Activated CD8-positive, alpha-beta T cell treated with anti-CD3 and anti-CD28 coated beads for 36 hours (primary cell): ENCODE results near the gene PGAM5. TPM values are rescaled to one million over a fixed set of nuclear protein-coding genes. Genes with fewer than 3 reads are reported as not detected.
"Not testable (repeated sequence)": the region's sequence is repeated elsewhere in the genome, so short reads cannot be mapped to it uniquely, and the experiment has no call there.

Experiments used
- ATAC-seq: fragments of 200-7000 bp; cut with Tn5 transposase; one replicate; pipeline ENCODE4 v1.10.0; 2021; ENCODE audit warnings: mild to moderate bottlenecking, moderate library complexity
- CTCF ChIA-PET: fragments of 350-600 bp; sonication (Branson Sonifier 250); formaldehyde crosslinking; loops from one replicate; lab custom pipeline; 2021; ENCODE audit warnings: antibody characterized with exemption; lab: Charles Lee
- POLR2A ChIA-PET: fragments of 350-600 bp; sonication (Branson Sonifier 250); formaldehyde crosslinking; loops from one replicate; lab custom pipeline; 2021; ENCODE audit warnings: antibody characterized with exemption; lab: Charles Lee
- DNase-seq: peaks from one replicate; pipeline ENCODE4 v3.0.0-alpha.2; 2020
- H3K27ac Mint-ChIP-seq: one replicate; pipeline ENCODE4 v1.8.0; 2021; ENCODE audit warnings: mild to moderate bottlenecking, mixed read lengths
- H3K27me3 Mint-ChIP-seq: one replicate; pipeline ENCODE4 v1.8.0; 2021; ENCODE audit warnings: mixed read lengths
- H3K36me3 Mint-ChIP-seq: one replicate; pipeline ENCODE4 v1.8.0; 2021; ENCODE audit warnings: low read depth, mixed read lengths
- H3K4me1 Mint-ChIP-seq: one replicate; pipeline ENCODE4 v1.8.0; 2021; ENCODE audit warnings: low read depth, mixed read lengths
- H3K4me3 Mint-ChIP-seq: one replicate; pipeline ENCODE4 v1.8.0; 2021; ENCODE audit warnings: mild to moderate bottlenecking, moderate library complexity, mixed read lengths
- H3K9me3 Mint-ChIP-seq: one replicate; pipeline ENCODE4 v1.8.0; 2021; ENCODE audit warnings: mixed read lengths
- CTCF ChIP-seq: fragments of 200-600 bp; IDR thresholded peaks from one replicate; pipeline ENCODE4 v1.8.0; 2022; ENCODE audit warnings: antibody characterized with exemption, mild to moderate bottlenecking
- intact Hi-C: fragments of 100-400 bp; cut with micrococcal nuclease; formaldehyde crosslinking; loops from one replicate; pipeline ENCODE4 v1.10.0; 2022
- total RNA-seq, 2 experiments: library from RNA; stranded (reverse); gene quantifications; one replicate each; pipeline ENCODE4 v1.2.3, GENCODE V29; 2021

The PGAM5 gene
- total RNA-seq, 2 experiments from 2014 or later: 69.6 to 73.2 TPM

GRCh38 chr12:132746613-132747012 lies 36.0 kb downstream of the PGAM5 start:
- Mint-ChIP-seq H3K4me3 (no peak overlapping the region), H3K27ac (no peak overlapping the region), H3K27me3 (no peaks in the 10 kb centered on the region), H3K4me1 (peaks cover 7% of the 10 kb centered on the region), H3K36me3 (peaks cover 71% of the 10 kb centered on the region), H3K9me3 (no peaks in the 10 kb centered on the region)
- intact Hi-C loops: no loop called here
- DNase-seq (no peak), ATAC-seq (no peak)
- POLR2A ChIA-PET: no interaction called here
- CTCF ChIA-PET: interaction anchor here (1.1 kb wide), 1 partner anchor 158 kb away, joined by 3 read pairs; no protein-coding TSS in a partner anchor
- TF ChIP-seq CTCF: no peak

DNA sequence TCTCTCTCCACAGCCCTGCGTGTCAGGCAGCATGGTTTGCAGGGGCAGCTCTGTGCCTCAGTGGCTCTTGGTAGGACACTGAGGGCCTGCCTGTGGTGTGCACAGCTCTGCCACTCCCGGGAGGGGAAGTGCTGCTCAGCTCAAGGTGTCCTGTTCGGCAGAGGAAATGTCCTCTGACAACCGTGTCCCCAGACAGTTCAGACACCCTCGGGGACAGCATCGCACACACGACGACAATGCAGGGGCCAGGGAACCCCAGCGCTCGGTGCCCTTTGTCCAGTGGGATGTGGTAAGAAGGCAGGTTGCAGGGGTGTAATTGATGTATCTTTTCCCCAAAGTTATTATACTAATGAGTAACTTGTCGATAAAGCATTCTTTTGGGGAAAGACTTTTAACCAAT lies 36.8 kb downstream of the PGAM5 start:
- DNase-seq: no peak
- Mint-ChIP-seq H3K4me1 (peaks cover 7% of the 10 kb centered on the region), H3K9me3 (no peaks in the 10 kb centered on the region), H3K36me3 (peaks cover 65% of the 10 kb centered on the region), H3K27ac (no peak overlapping the region), H3K4me3 (no peak overlapping the region), H3K27me3 (no peaks in the 10 kb centered on the region)
- ChIA-PET POLR2A (no interaction called here), CTCF (interaction anchor here (1.1 kb wide), 1 partner anchor 157 kb away, joined by 3 read pairs; no protein-coding TSS in a partner anchor)
- TF ChIP-seq CTCF: no peak
- no peak for ATAC-seq
- intact Hi-C loops: no loop called here

DNA sequence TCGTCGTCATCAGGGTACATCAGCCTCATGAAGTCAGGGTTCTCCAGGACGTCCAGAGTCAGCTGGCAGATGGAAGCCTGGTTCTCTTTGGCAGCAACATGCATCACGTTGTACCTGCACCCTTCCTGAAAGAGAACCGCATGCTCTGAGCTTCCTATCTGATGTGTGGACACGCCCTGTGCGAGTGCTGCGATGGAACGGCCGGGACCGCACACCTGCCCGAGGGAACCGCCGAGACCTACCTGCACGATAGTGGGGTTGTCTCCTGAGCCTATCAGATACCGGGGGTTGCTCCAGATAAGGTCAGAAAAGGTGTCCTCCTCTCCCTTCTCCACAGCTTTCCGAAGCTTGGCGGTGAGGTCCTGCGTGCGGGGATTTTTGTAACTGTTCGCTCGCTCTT lies 37.3 kb downstream of the PGAM5 start:
- TF ChIP-seq CTCF: no peak
- no peak overlapping the region for H3K4me3 Mint-ChIP-seq
- no peaks in the 10 kb centered on the region for H3K9me3 Mint-ChIP-seq
- intact Hi-C loops: no loop called here
- ATAC-seq (no peak), DNase-seq (no peak)
- H3K27me3 Mint-ChIP-seq: no peaks in the 10 kb centered on the region
- POLR2A ChIA-PET: no interaction called here
- no peak overlapping the region for H3K27ac Mint-ChIP-seq
- H3K4me1 Mint-ChIP-seq: peaks cover 3% of the 10 kb centered on the region
- peaks cover 63% of the 10 kb centered on the region for H3K36me3 Mint-ChIP-seq
- CTCF ChIA-PET: no interaction called here

DNA sequence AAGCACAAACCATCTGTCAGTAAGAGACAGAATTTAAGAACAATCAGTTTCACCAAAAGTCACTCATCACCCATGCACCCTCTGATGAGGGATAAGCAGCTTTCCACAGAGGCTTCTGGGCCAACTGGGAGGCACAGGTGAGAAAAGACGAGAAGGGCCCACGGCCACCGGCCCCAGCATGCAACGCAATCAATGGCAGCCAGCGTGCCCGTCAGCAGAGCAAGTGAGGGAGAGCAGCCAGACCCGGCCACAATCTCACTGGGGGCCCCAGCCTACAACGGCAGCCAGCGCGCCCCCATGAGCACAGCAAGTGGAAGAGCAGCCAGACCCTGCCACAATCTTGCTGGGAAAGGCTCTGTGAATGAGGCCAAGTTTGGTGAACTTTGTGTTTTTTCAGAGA lies 37.7 kb downstream of the PGAM5 start:
- POLR2A ChIA-PET: no interaction called here
- H3K4me1 Mint-ChIP-seq: peaks cover 3% of the 10 kb centered on the region
- no peak for TF ChIP-seq CTCF
- no peak overlapping the region for H3K27ac Mint-ChIP-seq
- H3K36me3 Mint-ChIP-seq: peaks cover 62% of the 10 kb centered on the region
- H3K27me3 Mint-ChIP-seq: no peaks in the 10 kb centered on the region
- CTCF ChIA-PET: no interaction called here
- no peaks in the 10 kb centered on the region for H3K9me3 Mint-ChIP-seq
- H3K4me3 Mint-ChIP-seq: no peak overlapping the region
- intact Hi-C loops: no loop called here
- no peak for ATAC-seq
- DNase-seq: no peak

GRCh38 chr12:132753670-132754069 lies 43.0 kb downstream of the PGAM5 start:
- CTCF ChIA-PET: not testable (repeated sequence)
- POLR2A ChIA-PET: interaction anchor here (1.2 kb wide), 1 partner anchor 21 kb away, joined by 3 read pairs; no protein-coding TSS in a partner anchor

More at GRCh38 chr12:132753670-132754069, 43.0 kb downstream of the PGAM5 start:
- ATAC-seq, H3K27ac Mint-ChIP-seq, intact Hi-C loops, H3K4me3 Mint-ChIP-seq, H3K9me3 Mint-ChIP-seq, DNase-seq, H3K27me3 Mint-ChIP-seq: not testable (repeated sequence)
- peaks cover 50% of the 10 kb centered on the region for H3K36me3 Mint-ChIP-seq
- H3K4me1 Mint-ChIP-seq: peaks cover 16% of the 10 kb centered on the region
